ENCODE results near the gene PDZK1IP1.
"Not testable (repeated sequence)": the region's sequence is repeated elsewhere in the genome, so short reads cannot be mapped to it uniquely, and the experiment has no call there.

Gene PDZK1IP1

DNA sequence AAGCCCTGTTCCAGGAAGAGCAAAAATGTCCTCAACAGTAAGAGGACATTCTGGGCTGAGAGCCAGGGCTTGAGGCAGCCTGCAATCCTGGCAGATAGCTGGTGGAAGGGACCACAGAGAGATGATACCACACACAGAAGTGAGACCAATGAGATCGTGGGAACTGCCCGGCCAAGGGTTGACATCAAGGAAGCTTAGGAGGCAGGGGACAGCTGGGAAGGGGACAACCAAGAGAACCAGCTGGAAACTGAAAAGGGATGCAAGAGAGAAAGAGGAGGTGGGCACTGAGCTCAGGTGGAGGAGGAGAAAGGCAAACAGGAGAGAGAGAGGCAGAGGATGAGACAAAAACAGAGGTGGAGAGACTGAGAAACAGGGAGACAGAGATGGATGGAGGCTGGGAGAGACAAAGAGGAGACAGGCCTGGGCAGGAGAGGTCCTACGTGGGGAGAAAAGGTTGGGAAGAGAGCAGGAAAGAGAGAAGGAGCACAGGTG is 9.2 kb downstream of the PDZK1IP1 start:
- no peak for DNase-seq

DNA sequence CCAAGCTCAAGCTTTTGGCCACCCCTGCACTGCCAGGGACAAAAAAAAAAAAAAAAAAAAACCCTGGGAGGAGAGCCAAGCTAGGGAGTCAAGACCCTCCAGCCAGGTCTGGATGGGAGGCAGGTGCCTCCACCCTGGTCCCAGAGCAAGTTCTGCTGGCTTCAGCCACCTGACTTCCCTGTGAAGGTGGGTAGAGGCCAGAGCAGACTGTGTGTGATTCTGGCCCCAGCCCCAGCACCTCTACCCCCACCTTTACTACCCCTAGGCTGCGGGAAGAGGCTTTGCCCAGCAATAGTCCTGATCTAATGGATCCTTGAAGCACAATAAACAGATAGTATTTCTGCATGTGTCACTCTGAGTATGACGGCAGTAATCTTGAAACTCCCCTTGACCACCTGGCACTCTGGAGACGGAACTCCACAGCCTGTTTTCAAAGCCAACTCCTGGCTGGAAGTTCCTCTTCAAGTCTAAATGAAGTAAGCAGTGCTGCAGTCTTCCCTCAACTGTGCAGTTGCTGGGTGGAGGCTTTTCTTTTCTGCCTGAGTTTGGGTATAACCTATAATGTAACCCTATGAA is 9.8 kb downstream of the PDZK1IP1 start:
- no peak for DNase-seq

DNA sequence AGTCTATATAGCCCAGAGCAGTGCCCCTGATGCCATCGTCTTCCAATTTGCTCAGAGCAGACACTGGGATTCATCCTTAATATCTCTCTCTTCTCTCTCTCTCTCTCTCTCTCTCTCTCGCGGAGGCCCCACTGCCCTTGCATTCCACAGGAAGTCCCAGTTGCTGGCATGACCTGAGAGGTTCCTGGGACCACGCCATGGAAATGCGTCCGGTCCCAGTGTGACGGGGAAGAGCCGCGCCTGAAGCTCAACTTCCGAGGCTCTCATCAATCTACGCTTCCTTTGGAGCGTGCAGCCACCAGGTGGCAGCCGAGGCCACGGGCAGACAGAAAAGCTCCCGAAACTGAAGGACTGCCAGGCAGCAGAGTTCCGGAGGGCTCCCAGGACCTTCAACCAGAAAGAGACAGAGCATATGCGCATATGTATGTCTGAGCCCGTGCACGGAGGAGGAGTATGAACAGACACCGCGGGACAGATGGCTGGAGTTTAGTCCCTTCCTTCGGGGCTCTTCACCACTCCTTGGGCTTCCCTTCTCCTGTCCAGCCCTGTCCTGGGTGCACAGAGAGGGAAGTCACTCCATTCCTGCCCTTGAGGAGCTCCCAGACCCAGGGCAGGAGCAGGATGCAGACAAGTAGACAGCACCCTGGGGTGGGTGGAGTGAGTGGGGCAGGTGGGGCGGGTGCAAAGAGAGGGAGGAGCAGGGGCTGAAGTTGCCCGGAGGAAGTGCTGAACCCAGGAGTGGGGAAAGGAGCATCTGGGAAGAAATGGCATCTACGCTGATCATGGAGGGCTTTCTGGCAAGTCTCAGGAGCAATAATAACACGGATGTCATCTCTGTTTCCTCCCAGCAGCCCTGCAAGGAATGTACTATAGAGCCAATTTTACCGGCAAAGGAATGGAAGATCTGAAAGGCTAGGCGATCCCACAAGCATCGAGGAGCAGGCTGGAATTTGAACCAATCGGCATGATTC is 10.5 kb downstream of the PDZK1IP1 start:
- peak; percentile 95 for DNase-seq

DNA sequence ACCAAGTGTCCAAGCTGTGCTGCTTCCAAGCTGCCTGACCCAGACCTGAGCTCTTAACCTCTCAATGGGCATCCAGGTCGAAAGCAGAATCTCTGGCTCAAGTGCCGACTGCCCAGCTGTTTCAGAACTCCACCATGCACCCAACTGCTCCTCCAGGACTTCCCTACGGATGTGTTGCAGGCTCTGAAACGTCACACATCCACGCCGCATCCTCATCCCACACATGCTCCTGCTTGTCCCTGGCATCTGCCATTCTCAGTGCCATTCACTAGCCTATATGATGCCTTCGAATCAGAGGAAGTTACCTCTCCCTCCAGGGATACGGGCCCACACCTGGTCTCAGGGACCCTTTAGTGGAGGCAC is 11.2 kb downstream of the PDZK1IP1 start:
- DNase-seq = no peak

DNA sequence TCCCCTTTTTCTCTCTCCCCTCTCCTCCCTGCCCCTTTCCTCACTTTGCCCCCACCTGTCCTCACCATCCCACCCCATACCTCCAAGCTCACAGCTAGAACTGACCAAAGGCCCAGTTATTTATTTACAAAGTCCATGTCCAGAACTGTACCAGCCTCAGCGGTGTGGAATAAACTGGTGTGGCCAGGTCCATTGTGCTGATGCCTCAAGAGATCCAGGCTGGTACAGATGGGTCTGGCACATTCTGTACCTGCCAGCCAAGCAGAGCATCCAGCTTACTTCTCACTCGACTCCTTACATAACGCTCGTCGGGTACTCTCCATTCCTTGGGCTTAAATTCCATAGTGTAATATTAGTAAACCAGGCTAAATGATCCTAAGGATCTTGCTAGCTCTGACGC is 11.8 kb downstream of the PDZK1IP1 start:
- DNase-seq = no peak

DNA sequence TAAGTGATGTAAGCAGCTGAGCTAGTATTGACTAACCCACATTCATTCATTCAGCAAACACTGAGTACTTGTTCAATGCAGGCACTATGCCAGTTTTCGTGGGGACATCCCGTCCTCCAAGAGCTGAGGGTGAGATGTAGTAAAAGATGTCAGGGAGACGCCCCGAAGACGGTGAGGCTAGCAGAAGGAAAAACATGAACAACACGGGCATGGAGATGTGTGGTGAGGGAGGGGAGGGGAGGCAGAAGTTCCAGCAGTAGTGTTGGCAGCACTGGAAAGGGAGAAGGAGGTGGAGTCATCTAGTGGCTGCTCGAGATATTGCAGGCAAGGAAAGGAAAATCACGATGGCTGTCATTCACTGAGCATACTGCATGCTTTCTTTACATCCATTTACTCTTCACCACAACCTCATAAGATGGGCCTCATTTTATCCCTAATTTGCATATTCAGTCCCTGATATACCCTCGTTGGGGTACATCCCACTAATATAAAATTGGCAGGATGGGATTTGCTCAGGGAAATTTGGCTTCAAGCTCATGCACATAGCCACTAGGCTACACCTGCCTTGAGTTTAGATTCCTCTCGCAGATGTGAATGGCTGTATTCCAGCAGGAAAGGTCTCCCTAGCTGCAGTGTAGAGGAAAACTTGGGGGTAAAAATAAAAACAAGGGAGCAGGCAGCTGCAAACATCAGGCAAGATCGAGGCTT is 14.5 kb downstream of the PDZK1IP1 start:
- peak; percentile 63 for DNase-seq

DNA sequence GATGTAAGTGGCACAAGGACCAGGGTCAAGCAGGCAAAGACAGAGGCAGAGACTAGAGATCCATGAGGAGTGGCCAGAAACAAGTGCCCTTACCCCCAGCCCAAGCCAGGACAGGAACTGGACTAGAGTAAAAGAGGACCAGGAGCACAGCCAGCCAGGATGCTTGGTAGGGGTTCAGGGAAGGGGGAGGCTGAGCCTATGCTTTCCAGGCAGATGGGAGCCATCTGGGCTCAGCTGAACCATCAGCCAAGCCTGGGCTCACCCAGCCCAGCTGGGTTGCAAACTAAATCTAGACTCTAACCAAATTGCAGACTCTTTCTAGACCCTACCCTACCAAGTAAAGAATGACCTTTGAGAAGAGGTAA is 15.2 kb downstream of the PDZK1IP1 start:
- DNase-seq = no peak

DNA sequence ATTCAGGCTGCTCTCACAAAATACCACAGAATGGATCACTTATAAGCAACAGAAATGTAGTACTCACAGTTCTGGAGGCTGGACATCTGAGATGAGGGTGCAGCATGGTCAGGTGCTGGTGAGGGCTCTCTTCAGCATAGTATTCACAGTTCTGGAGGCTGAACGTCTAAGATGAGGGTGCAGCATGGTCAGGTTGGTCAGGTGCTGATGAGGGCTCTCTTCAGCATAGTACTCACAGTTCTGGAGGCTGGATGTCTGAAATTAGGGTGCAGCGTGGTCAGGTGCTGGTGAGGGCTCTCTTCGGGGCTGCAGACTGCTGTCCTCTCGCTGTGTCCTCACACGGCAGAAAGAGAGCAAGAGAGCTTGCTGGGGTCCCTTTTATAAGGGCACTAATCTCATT is 17.1 kb downstream of the PDZK1IP1 start:
- no peak for DNase-seq

DNA sequence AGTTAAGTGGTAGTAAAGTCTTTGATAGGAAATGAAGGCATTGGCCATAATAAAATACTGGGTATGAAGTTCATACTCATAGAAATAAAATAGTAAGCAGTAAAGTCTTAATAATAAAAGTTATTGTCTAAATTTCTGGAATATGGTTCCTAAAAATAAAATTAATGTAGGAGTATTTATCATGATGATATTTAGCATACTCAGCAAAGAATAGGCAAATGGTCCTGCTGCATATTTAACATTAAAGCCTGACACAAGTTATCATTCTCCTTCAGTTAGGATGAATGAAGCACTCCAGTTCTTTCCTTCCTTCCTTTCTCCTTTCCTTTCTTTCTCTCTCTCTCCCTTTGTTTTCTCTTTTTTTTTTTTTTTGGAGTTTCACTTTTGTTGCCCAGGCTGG is 25.3 kb downstream of the PDZK1IP1 start:
- no peak for DNase-seq

DNA sequence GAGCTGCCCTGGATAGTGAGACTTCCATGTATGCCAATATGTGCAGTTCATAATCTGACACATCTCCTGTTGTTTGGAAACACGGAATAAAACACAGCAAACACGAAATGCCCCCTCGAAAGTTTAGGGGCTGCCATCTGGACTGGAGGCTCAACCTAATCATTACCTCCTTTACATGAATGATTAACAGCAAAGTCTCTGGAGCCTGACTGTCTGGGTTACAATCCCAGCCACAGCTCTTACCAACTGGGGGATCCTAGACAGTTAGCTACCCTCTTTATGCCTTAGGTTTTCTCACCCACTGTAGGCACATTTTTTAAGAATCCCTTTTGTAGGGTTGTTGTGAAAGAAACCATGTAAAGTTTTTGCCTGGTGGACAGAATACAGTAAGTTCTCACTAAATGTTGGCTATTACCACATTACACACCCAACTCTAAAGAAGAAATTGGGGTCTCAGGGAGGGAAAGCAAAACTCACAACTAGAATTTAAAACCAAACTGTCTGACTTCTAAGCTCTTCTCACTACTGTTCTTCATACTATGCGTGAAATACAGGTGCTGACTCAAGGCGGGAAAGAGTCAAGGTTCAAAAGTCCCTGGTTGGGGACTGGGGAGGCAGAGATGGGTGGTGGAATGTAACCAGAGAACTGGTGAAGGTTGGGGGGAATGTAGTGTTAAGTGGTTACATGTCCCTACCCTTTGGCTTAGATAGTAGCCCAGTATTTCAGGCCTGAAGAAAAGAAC is 28.4 kb downstream of the PDZK1IP1 start:
- no peak for DNase-seq

DNA sequence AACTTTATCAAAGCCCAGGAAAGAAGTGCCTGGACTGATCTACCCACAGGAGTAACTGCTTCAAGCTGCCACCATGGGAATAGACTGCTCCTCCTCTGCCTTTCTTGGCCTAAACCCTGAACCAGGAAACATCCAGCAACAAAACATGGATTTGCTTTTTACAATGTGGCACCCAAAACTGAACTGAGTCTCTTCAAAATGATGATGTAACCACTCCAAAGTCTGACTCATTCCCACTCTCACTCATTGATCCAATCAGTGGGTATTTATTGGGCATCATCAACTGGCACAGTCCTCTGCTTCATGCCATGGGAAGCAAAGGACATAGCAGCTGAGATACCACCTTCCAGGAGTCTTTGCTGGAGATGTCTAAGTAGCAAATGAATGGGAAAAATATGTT is 29.1 kb downstream of the PDZK1IP1 start:
- no peak for DNase-seq

DNA sequence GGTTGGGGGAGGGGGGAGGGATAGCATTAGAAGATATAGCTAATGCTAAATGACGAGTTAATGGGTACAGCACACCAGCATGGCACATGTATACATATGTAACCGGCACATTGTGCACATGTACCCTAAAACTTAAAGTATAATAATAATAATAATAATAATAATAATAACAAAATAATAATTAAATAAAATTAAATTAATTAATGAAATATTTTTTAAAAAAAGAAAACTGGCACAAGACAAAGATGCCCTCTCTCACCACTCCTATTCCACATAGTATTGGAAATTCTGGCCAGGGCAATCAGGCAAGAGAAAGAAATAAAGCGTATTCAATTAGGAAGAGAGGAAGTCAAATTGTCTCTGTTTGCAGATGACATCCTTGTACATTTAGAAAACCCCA is 31.9 kb downstream of the PDZK1IP1 start:
- not testable (repeated sequence) for DNase-seq

DNA sequence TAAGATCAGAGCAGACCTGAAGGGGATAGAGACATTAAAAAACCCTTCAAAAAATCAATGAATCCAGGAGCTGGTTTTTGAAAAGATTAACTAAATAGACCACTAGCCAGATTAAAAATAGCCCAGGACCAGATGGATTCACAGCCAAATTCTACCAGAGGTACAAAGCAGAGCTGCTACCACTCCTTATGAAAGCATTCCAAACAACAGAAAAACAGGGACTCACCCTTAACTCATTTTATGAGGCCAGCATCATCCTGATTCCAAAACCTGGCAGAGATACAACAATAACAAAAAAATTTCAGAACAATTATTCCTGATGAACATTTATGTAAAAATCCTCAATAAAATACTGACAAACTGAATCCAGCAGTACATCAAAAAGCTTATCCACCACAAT is 33.4 kb downstream of the PDZK1IP1 start:
- DNase-seq = not testable (repeated sequence)

DNA sequence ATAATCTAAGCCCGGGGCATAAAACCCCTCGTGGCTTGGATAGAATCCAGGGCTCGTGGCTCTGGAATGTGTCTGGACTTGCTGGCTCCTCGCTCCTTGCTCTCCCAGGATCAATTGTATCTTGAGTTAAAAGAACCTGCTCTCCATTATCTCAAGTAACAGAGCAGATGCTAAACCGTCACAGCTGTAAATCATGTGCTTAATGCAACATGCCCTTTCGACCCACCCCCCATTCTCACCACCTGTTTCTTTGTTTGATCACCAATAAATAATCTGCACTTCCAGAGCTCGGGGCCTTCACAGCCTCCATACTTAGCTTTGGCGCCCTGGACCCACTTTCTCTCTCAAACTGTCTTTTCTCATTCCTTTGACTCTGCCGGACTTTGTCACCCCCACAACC is 40.7 kb downstream of the PDZK1IP1 start:
- not testable (repeated sequence) for DNase-seq

DNA sequence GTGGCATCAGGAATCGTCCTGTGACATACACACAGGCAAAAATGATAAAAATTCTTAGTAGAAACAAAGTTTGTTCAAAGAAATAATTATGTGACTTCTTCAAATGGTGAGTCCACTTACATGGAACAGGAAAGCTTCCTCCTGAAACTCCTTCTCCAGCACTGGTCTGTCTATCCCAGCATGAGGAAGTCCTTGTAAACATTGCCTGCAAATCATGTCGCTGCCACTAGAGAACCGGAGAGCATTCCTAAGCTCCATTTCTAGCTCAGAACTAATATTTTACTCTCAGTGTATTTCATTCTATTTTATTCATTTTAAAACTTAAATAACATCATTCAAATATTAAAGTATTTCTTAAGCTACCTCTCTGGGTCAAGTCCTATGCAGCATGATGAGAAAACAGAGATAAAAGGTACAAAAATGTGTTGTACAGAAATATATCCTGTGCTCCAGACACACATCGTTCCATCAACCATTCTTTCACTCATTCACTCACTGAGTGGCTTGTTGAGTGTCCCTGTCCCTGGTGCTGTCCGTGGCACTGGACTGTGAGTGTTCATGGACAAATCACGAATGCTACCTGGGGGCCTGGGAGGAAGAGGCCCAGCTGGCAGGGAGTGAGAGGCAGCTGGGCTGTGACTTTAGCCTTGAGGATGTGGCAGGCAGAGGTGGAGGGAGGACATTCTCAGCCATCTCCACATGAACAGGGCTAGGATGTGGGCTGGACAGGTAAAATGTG is 42.6 kb downstream of the PDZK1IP1 start:
- no peak for DNase-seq

DNA sequence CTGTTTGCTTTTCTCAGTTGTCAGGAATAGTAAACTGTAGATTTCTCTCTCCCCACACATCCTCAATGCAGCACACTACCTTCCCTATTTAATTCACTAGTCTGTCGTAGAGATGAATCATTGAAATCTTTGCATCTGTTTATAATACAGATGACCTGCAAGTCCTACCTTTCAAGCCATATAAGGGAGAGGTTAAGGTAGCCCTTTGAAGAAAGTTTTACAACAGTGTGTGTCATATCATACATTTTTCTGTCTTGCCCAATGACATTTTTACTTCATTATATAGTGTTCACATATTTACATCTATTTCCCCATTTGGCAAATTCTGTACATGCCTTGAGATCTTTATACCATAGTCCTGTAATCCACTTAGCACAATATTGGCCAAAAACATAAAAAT is 43.3 kb downstream of the PDZK1IP1 start:
- not testable (repeated sequence) for DNase-seq

DNA sequence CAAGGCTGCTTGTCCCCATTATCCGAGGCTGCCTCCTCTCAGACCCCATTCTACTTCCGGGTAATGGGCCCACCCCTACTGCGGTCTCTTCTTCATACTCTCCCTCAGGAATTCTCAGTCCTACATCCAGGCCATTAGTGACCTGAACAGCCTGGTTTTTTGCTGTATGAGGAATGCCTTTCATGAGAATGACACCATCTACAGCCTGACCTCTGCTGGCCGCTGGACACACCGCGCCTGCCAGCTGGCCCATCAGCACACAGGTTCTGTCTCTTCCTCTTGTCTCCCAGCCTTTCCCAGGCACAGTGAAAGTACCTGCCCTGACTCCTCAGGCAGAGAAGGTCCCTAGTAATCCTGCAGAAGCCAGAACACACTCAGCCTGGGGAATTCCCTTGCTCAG is 46.2 kb downstream of the PDZK1IP1 start:
- DNase-seq = peak; percentile 3

DNA sequence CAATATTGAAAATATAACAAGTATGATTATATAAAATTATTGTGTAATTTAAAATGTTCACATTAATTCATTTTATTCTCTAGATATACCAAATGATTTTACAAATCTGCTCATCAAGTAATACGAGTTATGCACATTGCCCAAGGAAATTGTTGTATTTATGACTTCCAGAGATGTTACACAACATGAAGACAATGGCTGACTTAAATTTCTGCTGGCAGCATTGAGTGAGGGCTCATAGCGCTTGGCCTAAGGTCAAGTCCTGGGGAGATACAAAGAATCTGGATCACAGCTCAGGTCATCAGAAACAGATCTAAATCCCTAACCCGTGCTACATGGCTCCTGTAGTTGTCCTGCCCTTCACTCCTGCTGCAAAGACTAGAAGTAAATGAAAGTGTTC is 49.5 kb downstream of the PDZK1IP1 start:
- not testable (repeated sequence) for DNase-seq

DNA sequence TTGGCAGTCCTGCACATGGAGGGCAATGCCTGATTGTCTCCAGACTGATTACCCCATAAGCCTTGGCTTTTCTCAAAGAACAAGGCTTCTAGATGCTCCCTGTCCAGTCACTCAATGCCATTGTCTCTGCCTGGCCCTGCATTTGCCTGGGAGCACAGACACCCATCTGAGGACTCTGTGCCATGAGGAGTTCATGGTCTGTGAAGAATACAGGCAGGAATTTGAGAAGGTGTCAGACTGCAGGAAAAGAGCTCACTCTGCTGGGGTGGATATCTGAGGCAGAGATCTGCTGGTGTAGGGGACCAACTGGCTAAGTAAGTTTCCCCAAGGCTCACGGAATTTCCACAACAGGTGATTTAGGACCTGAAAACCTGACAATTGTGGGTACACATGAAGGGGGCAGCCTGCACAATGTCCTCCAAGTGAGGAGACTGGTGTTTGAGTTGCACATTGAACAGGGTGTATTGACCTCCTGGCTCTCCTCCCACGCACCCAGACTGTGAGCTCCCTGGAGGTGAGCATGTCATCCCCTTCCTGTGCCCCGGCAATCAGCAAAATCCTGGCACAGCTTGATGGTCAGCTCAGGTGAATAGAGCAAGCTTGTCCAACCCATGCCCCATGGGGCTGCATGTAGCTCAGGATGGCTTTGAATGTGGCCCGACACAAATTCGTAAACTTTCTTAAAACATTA is 51.8 kb downstream of the PDZK1IP1 start:
- no peak for DNase-seq

DNA sequence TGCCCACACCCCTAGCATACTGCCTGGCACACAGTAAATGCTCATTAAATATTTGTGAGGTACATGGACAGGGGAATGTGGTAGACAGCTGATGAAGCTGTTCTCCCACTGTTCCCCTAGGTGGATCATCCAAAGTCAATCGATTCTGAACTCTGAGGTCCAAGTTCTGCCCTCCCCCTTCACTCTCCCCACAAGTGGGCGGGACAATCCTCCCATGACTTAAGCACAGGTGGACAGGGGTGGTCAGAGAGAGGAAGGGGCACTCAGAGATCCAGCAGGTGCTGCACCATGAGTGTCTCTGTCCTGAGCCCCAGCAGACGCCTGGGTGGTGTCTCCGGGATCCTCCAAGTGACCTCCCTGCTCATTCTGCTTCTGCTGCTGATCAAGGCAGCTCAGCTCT is 52.6 kb downstream of the PDZK1IP1 start, which contains the start of gene CYP4A22:
TSS of gene CYP4A22 (plus strand) at position 244 of the 400 bp plus-strand sequence. CDS start at position 289, 45 bp downstream.
- DNase-seq = no peak
